Suprapubic skin (tissue), 3 donors: ENCODE results near the gene PLS1.

Experiments
- POLR2AphosphoS5 ChIP-seq, 3 donors: sonication (generic); formaldehyde crosslinking; IDR thresholded peaks; one replicate each; pipeline ENCODE4 v1.6.1; 2017; ENCODE audit warnings: antibody characterized with exemption in 3 of 3
- TF ChIP-seq, protein P1 (sequence below), 2 donors: fragments of 200-600 bp in 1 of 2; fragments of 450-650 bp in 1 of 2; sonication (generic) in 1 of 2; IDR thresholded peaks; one replicate each; pipeline ENCODE4 v1.5.1; 2016 to 2019; ENCODE audit warnings: antibody characterized with exemption in 2 of 2, mild to moderate bottlenecking in 1 of 2, moderate library complexity in 1 of 2

DNA sequence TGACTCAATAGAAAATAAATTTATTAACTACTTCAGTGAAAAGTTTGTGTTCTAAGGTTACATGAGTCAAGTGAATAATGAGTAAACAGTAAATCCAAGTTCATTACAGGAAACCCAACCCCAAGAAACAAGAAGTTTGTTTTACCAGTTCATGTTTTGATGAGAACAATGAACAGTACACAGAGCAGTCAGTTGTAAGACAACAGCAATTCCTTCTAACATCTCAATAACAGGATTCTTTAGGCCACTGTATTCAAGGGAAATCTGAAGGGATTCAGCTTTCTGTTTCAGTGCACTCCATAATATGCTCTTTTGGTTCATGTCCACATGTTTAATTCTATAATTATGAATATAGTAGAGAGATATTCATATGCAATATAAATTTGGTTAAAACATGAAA lies 36.1 kb upstream of the PLS1 start:
- TF ChIP-seq, protein P1, sequence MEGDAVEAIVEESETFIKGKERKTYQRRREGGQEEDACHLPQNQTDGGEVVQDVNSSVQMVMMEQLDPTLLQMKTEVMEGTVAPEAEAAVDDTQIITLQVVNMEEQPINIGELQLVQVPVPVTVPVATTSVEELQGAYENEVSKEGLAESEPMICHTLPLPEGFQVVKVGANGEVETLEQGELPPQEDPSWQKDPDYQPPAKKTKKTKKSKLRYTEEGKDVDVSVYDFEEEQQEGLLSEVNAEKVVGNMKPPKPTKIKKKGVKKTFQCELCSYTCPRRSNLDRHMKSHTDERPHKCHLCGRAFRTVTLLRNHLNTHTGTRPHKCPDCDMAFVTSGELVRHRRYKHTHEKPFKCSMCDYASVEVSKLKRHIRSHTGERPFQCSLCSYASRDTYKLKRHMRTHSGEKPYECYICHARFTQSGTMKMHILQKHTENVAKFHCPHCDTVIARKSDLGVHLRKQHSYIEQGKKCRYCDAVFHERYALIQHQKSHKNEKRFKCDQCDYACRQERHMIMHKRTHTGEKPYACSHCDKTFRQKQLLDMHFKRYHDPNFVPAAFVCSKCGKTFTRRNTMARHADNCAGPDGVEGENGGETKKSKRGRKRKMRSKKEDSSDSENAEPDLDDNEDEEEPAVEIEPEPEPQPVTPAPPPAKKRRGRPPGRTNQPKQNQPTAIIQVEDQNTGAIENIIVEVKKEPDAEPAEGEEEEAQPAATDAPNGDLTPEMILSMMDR (IDR thresholded peaks at IDR 0.05) = no peak
- no peak for TF ChIP-seq POLR2AphosphoS5 (IDR thresholded peaks at IDR 0.05)
